Lower leg skin (tissue), 4 donors: ENCODE results near the gene PLXNA1. TPM values are rescaled to one million over a fixed set of nuclear protein-coding genes. Genes with fewer than 3 reads are reported as not detected.

Experiments used
- DNase-seq, 2 donors: peaks; one replicate each; pipeline ENCODE4 v3.0.0-alpha.2; 2019; ENCODE audit warnings: low spot score in 2 of 2
- H3K4me3 ChIP-seq: fragments of 200-600 bp; sonication (generic); 2 replicates; pipeline ENCODE4 v1.5.1; 2017; ENCODE audit warnings: mild to moderate bottlenecking, low read depth; ENCODE audit not compliant: poor library complexity, severe bottlenecking
- CTCF ChIP-seq, 3 donors: fragments of 450-650 bp; IDR thresholded peaks; one replicate each; pipeline ENCODE4 v1.5.1; 2016; ENCODE audit warnings: antibody characterized with exemption in 3 of 3, mild to moderate bottlenecking in 3 of 3, moderate library complexity in 2 of 3
- POLR2A ChIP-seq, 2 donors: fragments of 450-650 bp; IDR thresholded peaks; one replicate each; pipeline ENCODE4 v1.6.1; 2016 to 2017; ENCODE audit warnings: antibody characterized with exemption in 2 of 2, mild to moderate bottlenecking in 1 of 2, moderate library complexity in 1 of 2
- WGBS, 2 donors: methylation state at CpG; one replicate each; pipeline ENCODE4 v1.1.5; 2018; 5-methylcytosine and 5-hydroxymethylcytosine counted together
- intact Hi-C: fragments of 100-400 bp; cut with DNase I; formaldehyde crosslinking; loops from one replicate; pipeline ENCODE4 v1.15.0; 2023; ENCODE audit warnings: low total_unique reads
- total RNA-seq, 4 donors: library from RNA; depleted of rRNA; stranded (reverse); fragments of >200 nt; gene quantifications; one replicate each; pipeline ENCODE4 v1.1.0, GENCODE V29; 2016

Gene PLXNA1
- total RNA-seq, 4 donors from 2014 or later: 35.8 to 44.9 (median 39.7) TPM

GRCh38 chr3:126951561-126951960, 31.4 kb upstream of the PLXNA1 start:
- DNase-seq: peak in 1 of 2 donors; percentile 49
- TF ChIP-seq POLR2A (IDR thresholded peaks at IDR 0.05) (no peak), CTCF (IDR thresholded peaks at IDR 0.05) (no peak)
- WGBS, 2 donors: 94 to 96% methylated on average over 5 of the region's 5 CpGs
- intact Hi-C loops: no loop called here
- no peak overlapping the region for H3K4me3 ChIP-seq

GRCh38 chr3:126952261-126952982, 30.5 kb upstream of the PLXNA1 start:
- WGBS, 2 donors: 95 to 96% methylated on average over 10 of the region's 10 CpGs
- intact Hi-C loops: no loop called here
- TF ChIP-seq POLR2A (IDR thresholded peaks at IDR 0.05): no peak
- TF ChIP-seq CTCF (IDR thresholded peaks at IDR 0.05): no peak

GRCh38 chr3:126952983-126953660, 29.8 kb upstream of the PLXNA1 start:
- 56 to 61% methylated on average over 12 of the region's 12 CpGs for WGBS, 2 donors
- TF ChIP-seq POLR2A (IDR thresholded peaks at IDR 0.05): no peak
- no peak for TF ChIP-seq CTCF (IDR thresholded peaks at IDR 0.05)
- DNase-seq: peak in 1 of 2 donors; percentile 82
- H3K4me3 ChIP-seq: no peak overlapping the region
- intact Hi-C loops: no loop called here

More at GRCh38 chr3:126952261-126952982, 30.5 kb upstream of the PLXNA1 start:
- DNase-seq: peak in 1 of 2 donors; percentile 71
- H3K4me3 ChIP-seq: no peak overlapping the region

- intact Hi-C loops: no loop called here
- no peak overlapping the region for H3K4me3 ChIP-seq
- DNase-seq: peak in 1 of 2 donors; percentile 81
- 83 to 90% methylated on average over 10 of the region's 10 CpGs for WGBS, 2 donors
- TF ChIP-seq POLR2A (IDR thresholded peaks at IDR 0.05): no peak
- TF ChIP-seq CTCF (IDR thresholded peaks at IDR 0.05): no peak
These were observed 28.6 kb upstream of the PLXNA1 start for GRCh38 chr3:126954141-126954842.

- intact Hi-C loops: no loop called here
- WGBS, 2 donors: 93% methylated on average over 15 of the region's 15 CpGs
- peak in 1 of 2 donors; percentile 75 for DNase-seq
- TF ChIP-seq CTCF (IDR thresholded peaks at IDR 0.05) (no peak), POLR2A (IDR thresholded peaks at IDR 0.05) (no peak)
- H3K4me3 ChIP-seq: no peak overlapping the region
These were observed 27.7 kb upstream of the PLXNA1 start for GRCh38 chr3:126955004-126955790.
